SH-SY5Y (cell line): Measurements from ENCODE around the gene EFCAB6.

ENCODE experiments used
- GATA2 ChIP-seq: IDR thresholded peaks from 2 replicates; pipeline ENCODE4 v1.6.1; 2011; ENCODE audit warnings: mild to moderate bottlenecking, low read depth, low read length
- GATA3 ChIP-seq: IDR thresholded peaks from 2 replicates; pipeline ENCODE4 v1.6.1; 2011; ENCODE audit warnings: low read depth, mild to moderate bottlenecking, low read length, moderate library complexity

GRCh38 chr22:43837666-43838065 is 25.6 kb upstream of the EFCAB6 start:
- TF ChIP-seq GATA2 = no peak
- TF ChIP-seq GATA3 = no peak
